ENCODE data around the gene PCDHGA12.

GRCh38 chr5:141383345-141383744, 47.0 kb upstream of the PCDHGA12 start:
- TF ChIP-seq POLR2AphosphoS5 (IDR thresholded peaks at IDR 0.05; ENCODE audit: low read depth) = no peak
- no peak for TF ChIP-seq CTCF (conservative IDR thresholded peaks at IDR 0.05; ENCODE audit: low read depth in 2 of 2)
- TF ChIP-seq EZH2 (IDR thresholded peaks at IDR 0.05; ENCODE audit: low read depth, unreplicated experiment) = no peak
- TF ChIP-seq ETS1 (IDR thresholded peaks at IDR 0.05) = no peak
- no peak for TF ChIP-seq EZH2phosphoT487 (IDR thresholded peaks at IDR 0.05; ENCODE audit: unreplicated experiment)
- TF ChIP-seq, protein P1, sequence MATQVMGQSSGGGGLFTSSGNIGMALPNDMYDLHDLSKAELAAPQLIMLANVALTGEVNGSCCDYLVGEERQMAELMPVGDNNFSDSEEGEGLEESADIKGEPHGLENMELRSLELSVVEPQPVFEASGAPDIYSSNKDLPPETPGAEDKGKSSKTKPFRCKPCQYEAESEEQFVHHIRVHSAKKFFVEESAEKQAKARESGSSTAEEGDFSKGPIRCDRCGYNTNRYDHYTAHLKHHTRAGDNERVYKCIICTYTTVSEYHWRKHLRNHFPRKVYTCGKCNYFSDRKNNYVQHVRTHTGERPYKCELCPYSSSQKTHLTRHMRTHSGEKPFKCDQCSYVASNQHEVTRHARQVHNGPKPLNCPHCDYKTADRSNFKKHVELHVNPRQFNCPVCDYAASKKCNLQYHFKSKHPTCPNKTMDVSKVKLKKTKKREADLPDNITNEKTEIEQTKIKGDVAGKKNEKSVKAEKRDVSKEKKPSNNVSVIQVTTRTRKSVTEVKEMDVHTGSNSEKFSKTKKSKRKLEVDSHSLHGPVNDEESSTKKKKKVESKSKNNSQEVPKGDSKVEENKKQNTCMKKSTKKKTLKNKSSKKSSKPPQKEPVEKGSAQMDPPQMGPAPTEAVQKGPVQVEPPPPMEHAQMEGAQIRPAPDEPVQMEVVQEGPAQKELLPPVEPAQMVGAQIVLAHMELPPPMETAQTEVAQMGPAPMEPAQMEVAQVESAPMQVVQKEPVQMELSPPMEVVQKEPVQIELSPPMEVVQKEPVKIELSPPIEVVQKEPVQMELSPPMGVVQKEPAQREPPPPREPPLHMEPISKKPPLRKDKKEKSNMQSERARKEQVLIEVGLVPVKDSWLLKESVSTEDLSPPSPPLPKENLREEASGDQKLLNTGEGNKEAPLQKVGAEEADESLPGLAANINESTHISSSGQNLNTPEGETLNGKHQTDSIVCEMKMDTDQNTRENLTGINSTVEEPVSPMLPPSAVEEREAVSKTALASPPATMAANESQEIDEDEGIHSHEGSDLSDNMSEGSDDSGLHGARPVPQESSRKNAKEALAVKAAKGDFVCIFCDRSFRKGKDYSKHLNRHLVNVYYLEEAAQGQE (IDR thresholded peaks at IDR 0.05; ENCODE audit: unreplicated experiment) = no peak
- no peak for TF ChIP-seq ZNF114 (CRISPR knock-in tag; IDR thresholded peaks at IDR 0.05)
- TF ChIP-seq, protein P2, sequence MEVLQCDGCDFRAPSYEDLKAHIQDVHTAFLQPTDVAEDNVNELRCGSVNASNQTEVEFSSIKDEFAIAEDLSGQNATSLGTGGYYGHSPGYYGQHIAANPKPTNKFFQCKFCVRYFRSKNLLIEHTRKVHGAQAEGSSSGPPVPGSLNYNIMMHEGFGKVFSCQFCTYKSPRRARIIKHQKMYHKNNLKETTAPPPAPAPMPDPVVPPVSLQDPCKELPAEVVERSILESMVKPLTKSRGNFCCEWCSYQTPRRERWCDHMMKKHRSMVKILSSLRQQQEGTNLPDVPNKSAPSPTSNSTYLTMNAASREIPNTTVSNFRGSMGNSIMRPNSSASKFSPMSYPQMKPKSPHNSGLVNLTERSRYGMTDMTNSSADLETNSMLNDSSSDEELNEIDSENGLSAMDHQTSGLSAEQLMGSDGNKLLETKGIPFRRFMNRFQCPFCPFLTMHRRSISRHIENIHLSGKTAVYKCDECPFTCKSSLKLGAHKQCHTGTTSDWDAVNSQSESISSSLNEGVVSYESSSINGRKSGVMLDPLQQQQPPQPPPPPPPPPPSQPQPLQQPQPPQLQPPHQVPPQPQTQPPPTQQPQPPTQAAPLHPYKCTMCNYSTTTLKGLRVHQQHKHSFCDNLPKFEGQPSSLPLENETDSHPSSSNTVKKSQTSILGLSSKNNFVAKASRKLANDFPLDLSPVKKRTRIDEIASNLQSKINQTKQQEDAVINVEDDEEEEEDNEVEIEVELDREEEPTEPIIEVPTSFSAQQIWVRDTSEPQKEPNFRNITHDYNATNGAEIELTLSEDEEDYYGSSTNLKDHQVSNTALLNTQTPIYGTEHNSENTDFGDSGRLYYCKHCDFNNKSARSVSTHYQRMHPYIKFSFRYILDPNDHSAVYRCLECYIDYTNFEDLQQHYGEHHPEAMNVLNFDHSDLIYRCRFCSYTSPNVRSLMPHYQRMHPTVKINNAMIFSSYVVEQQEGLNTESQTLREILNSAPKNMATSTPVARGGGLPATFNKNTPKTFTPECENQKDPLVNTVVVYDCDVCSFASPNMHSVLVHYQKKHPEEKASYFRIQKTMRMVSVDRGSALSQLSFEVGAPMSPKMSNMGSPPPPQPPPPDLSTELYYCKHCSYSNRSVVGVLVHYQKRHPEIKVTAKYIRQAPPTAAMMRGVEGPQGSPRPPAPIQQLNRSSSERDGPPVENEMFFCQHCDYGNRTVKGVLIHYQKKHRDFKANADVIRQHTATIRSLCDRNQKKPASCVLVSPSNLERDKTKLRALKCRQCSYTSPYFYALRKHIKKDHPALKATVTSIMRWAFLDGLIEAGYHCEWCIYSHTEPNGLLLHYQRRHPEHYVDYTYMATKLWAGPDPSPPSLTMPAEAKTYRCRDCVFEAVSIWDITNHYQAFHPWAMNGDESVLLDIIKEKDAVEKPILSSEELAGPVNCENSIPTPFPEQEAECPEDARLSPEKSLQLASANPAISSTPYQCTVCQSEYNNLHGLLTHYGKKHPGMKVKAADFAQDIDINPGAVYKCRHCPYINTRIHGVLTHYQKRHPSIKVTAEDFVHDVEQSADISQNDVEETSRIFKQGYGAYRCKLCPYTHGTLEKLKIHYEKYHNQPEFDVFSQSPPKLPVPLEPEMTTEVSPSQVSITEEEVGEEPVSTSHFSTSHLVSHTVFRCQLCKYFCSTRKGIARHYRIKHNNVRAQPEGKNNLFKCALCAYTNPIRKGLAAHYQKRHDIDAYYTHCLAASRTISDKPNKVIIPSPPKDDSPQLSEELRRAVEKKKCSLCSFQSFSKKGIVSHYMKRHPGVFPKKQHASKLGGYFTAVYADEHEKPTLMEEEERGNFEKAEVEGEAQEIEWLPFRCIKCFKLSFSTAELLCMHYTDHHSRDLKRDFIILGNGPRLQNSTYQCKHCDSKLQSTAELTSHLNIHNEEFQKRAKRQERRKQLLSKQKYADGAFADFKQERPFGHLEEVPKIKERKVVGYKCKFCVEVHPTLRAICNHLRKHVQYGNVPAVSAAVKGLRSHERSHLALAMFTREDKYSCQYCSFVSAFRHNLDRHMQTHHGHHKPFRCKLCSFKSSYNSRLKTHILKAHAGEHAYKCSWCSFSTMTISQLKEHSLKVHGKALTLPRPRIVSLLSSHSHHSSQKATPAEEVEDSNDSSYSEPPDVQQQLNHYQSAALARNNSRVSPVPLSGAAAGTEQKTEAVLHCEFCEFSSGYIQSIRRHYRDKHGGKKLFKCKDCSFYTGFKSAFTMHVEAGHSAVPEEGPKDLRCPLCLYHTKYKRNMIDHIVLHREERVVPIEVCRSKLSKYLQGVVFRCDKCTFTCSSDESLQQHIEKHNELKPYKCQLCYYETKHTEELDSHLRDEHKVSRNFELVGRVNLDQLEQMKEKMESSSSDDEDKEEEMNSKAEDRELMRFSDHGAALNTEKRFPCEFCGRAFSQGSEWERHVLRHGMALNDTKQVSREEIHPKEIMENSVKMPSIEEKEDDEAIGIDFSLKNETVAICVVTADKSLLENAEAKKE (CRISPR knock-in tag; IDR thresholded peaks at IDR 0.05) = no peak
- no peak for TF ChIP-seq CREB1 (CRISPR knock-in tag; IDR thresholded peaks at IDR 0.05; ENCODE audit: low read depth)
- no peak for TF ChIP-seq ZNF331 (CRISPR knock-in tag; IDR thresholded peaks at IDR 0.05; ENCODE audit: low read depth)

All from GM23338 (cell line).